Parathyroid adenoma (tissue), 2 donors: ENCODE data around the gene PRKN.

ENCODE experiments used
- H2AFZ ChIP-seq: fragments of 300-600 bp; sonication (generic); one replicate; pipeline ENCODE4 v1.7.0; 2017; ENCODE audit warnings: antibody characterized with exemption, mild to moderate bottlenecking
- H3K27ac ChIP-seq: fragments of 300-600 bp; sonication (generic); one replicate; pipeline ENCODE4 v1.7.0; 2017
- H3K27me3 ChIP-seq: fragments of 300-600 bp; sonication (generic); one replicate; pipeline ENCODE4 v1.7.0; 2017; ENCODE audit warnings: low read length; ENCODE audit not compliant: control insufficient read depth, insufficient read depth
- H3K36me3 ChIP-seq: fragments of 300-600 bp; sonication (generic); one replicate; pipeline ENCODE4 v1.7.0; 2017; ENCODE audit warnings: low read length; ENCODE audit not compliant: control insufficient read depth, insufficient read depth
- H3K4me1 ChIP-seq: fragments of 300-600 bp; sonication (generic); one replicate; pipeline ENCODE4 v1.7.0; 2017; ENCODE audit warnings: control low read depth
- H3K4me2 ChIP-seq: fragments of 300-600 bp; sonication (generic); one replicate; pipeline ENCODE4 v1.7.0; 2017; ENCODE audit warnings: low read length
- H3K4me3 ChIP-seq: fragments of 300-600 bp; sonication (generic); one replicate; pipeline ENCODE4 v1.7.0; 2017; ENCODE audit warnings: low read depth, low read length
- H3K79me2 ChIP-seq: fragments of 300-600 bp; sonication (generic); one replicate; pipeline ENCODE4 v1.7.0; 2017; ENCODE audit warnings: control low read depth
- H3K9ac ChIP-seq: fragments of 300-600 bp; sonication (generic); one replicate; pipeline ENCODE4 v1.7.0; 2017; ENCODE audit warnings: mild to moderate bottlenecking
- H3K9me3 ChIP-seq: fragments of 300-600 bp; sonication (generic); one replicate; pipeline ENCODE4 v1.7.0; 2017; ENCODE audit warnings: low read length; ENCODE audit not compliant: control insufficient read depth
- CTCF ChIP-seq: fragments of 300-600 bp; sonication (generic); IDR thresholded peaks from one replicate; pipeline ENCODE4 v1.7.0; 2017; ENCODE audit warnings: antibody characterized with exemption, mild to moderate bottlenecking
- donor health status: primary hyperparathyroidism.

PRKN gene

DNA sequence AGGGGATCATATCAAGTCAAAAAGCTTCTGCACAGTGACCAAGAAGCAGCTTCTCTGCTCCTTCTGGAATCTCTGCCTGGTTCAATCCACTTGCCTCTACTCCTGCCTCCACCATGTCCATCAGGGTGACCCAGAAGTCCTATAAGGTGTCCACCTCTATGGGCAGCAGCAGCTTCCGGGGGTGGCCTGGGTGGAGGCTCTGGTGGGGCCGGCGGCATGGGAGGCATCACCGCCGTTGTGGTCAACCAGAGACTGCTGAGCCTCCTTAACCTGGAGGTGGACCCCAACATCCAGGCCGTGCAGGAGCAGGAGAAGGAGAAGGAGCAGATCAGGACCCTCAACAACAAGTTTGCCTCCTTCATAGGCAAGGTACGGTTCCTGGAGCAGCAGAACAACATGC, 159.3 kb downstream of the PRKN start:
- no peak overlapping the region for H2AFZ ChIP-seq
- no peaks in the 10 kb centered on the region for H3K9me3 ChIP-seq
- no peak overlapping the region for H3K9ac ChIP-seq
- no peak overlapping the region for H3K27ac ChIP-seq
- no peaks in the 10 kb centered on the region for H3K4me1 ChIP-seq
- no peaks in the 10 kb centered on the region for H3K27me3 ChIP-seq
- H3K36me3 ChIP-seq, result no peaks in the 10 kb centered on the region
- no peak overlapping the region for H3K4me3 ChIP-seq
- H3K79me2 ChIP-seq, result no peaks in the 10 kb centered on the region
- H3K4me2 ChIP-seq, result no peak overlapping the region
- TF ChIP-seq CTCF, result no peak

GRCh38 chr6:162562041-162562440, 165.5 kb downstream of the PRKN start:
- H3K4me1 ChIP-seq, result peaks cover 5% of the 10 kb centered on the region
- no peaks in the 10 kb centered on the region for H3K36me3 ChIP-seq
- H3K4me2 ChIP-seq, result no peak overlapping the region
- H3K79me2 ChIP-seq, result no peaks in the 10 kb centered on the region
- H3K9me3 ChIP-seq, result no peaks in the 10 kb centered on the region
- no peak overlapping the region for H3K4me3 ChIP-seq
- no peak overlapping the region for H3K9ac ChIP-seq
- no peaks in the 10 kb centered on the region for H3K27me3 ChIP-seq
- H3K27ac ChIP-seq, result no peak overlapping the region
- H2AFZ ChIP-seq, result no peak overlapping the region
- TF ChIP-seq CTCF, result no peak

GRCh38 chr6:162560891-162561290, 166.7 kb downstream of the PRKN start:
- Histone ChIP-seq H3K36me3 (no peaks in the 10 kb centered on the region), H3K4me3 (no peak overlapping the region), H3K4me1 (peaks cover 5% of the 10 kb centered on the region), H3K4me2 (no peak overlapping the region), H3K9me3 (no peaks in the 10 kb centered on the region), H3K27me3 (no peaks in the 10 kb centered on the region), H3K79me2 (no peaks in the 10 kb centered on the region), H2AFZ (no peak overlapping the region), H3K9ac (no peak overlapping the region), H3K27ac (no peak overlapping the region)
- TF ChIP-seq CTCF, result no peak

DNA sequence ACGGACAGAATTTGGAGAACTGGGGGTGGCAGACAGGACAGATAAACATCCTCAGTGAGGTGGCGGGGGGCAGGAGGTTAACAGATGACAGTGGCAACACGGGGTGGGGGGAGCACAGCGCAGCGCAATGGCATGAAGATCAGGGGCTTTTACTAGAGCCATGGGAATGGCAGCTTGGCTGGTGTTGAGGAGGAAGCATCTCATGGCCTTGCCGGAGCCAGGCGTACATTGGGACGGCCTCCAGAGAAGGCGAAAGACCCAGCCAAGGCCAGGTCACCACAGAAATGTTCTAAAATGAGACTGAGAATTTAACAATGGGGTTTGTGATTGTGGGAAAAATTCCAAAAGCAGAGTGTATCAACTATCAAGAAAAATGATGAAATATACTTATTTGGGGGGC, 173.0 kb downstream of the PRKN start:
- no peaks in the 10 kb centered on the region for H3K79me2 ChIP-seq
- H3K27me3 ChIP-seq, result no peaks in the 10 kb centered on the region
- H3K4me1 ChIP-seq, result no peaks in the 10 kb centered on the region
- no peaks in the 10 kb centered on the region for H3K36me3 ChIP-seq
- no peak overlapping the region for H3K27ac ChIP-seq
- H3K9me3 ChIP-seq, result no peaks in the 10 kb centered on the region
- H2AFZ ChIP-seq, result no peak overlapping the region
- H3K4me2 ChIP-seq, result no peak overlapping the region
- H3K4me3 ChIP-seq, result no peak overlapping the region
- TF ChIP-seq CTCF, result no peak
- H3K9ac ChIP-seq, result no peak overlapping the region

DNA sequence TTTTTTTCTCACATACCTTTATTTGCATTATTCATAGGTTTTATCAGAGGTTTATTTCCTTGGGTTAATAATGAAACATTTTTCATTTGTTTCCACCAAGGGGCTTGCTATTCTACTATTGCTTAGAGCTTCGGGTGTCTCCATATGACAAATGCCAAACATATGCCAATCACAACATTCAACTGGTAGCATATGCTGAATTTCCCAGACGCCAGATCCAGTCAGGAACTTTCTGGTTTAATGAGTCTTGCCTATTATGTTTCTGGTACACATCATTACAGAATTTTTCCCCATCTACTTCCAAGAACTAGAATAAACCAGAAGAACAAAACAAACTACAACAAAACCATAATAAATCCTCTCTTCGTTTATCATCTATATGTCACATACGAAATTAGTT, 180.7 kb downstream of the PRKN start:
- no peak overlapping the region for H3K9ac ChIP-seq
- no peaks in the 10 kb centered on the region for H3K36me3 ChIP-seq
- no peaks in the 10 kb centered on the region for H3K9me3 ChIP-seq
- no peak overlapping the region for H3K4me3 ChIP-seq
- no peaks in the 10 kb centered on the region for H3K27me3 ChIP-seq
- no peak overlapping the region for H2AFZ ChIP-seq
- H3K4me2 ChIP-seq, result no peak overlapping the region
- no peaks in the 10 kb centered on the region for H3K4me1 ChIP-seq
- H3K79me2 ChIP-seq, result no peaks in the 10 kb centered on the region
- H3K27ac ChIP-seq, result no peak overlapping the region
- TF ChIP-seq CTCF, result no peak
